GM19023 (cell line): Measurements from ENCODE around the gene RALBP1.
"Not testable (repeated sequence)": the region's sequence is repeated elsewhere in the genome, so short reads cannot be mapped to it uniquely, and the experiment has no call there.

ENCODE experiments used
- ATAC-seq: cut with Tn5 transposase; IDR thresholded peaks from one replicate; pipeline ENCODE4 v1.9.1; 2021; ENCODE audit warnings: mild to moderate bottlenecking, moderate library complexity; ENCODE audit not compliant: unreplicated experiment

The RALBP1 gene

GRCh38 chr18:9474983-9475642, at the start of gene RALBP1:
TSS of gene RALBP1 (plus strand) at chr18:9475513. CDS start at chr18:9513046, 37,533 bp downstream.
- peak; percentile 88 for ATAC-seq

GRCh38 chr18:9426753-9427152, 48.6 kb upstream of the RALBP1 start:
- ATAC-seq: no peak

- ATAC-seq: no peak
These were observed 47.0 kb upstream of the RALBP1 start for GRCh38 chr18:9428301-9428706.

DNA sequence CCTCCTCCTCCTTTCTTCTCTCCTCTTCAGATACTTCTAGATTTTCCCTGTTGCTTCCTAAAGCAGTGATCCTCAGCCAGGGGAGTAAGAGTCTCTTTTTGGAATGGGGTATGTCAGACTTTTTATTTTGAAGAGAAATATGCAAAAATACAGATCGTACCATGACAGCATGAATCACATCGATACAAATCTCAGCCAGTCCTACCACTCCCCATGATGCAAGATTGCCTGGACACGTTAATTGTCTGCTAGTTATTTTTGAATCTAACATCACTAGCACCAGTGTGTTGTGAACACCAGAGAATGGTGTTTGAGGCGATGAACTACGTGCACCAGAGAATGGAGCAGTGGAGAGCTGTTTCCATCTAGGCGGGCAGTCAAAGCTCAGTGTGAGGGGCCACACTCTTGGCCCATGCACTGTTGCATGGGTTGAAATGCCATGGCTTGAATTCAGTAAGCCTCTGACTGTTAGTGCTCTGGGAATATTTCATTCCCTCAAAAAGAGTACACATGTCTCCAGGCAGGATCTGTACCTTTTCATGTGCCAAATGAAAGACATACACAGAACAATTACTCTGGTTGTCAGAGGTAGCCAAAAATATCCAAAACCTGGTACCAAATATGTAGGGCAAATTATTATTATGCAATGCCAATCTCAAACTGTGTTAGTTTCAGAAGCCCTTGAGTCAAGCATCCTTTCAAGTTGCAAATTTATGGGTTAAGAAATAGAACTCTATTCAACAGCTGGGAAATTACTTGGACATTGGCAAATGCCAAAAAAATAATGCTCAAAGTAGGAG, 46.3 kb upstream of the RALBP1 start:
- ATAC-seq: no peak

- ATAC-seq: no peak
These were observed 45.7 kb upstream of the RALBP1 start for GRCh38 chr18:9429662-9429993.

- ATAC-seq: not testable (repeated sequence)
These were observed 45.0 kb upstream of the RALBP1 start for GRCh38 chr18:9430315-9430714.

DNA sequence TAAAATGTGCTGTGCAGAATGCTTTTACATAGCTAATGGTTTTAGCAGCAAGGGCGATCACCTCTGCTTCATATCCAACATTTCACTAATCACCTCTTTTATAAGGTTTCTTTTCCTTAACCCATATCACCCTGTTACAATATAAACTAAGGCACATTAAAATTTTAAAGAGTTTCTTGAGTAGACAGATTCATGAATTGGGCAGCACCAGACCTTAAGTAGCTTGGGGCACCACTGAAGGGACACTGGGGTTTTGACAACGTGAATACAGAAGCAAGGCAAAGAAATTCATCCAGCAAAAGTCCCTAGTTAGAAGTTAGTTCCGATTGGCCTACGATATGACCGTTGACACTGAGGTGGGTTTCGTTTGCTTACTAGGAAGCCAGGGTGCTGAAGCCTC, 44.0 kb upstream of the RALBP1 start:
- no peak for ATAC-seq

DNA sequence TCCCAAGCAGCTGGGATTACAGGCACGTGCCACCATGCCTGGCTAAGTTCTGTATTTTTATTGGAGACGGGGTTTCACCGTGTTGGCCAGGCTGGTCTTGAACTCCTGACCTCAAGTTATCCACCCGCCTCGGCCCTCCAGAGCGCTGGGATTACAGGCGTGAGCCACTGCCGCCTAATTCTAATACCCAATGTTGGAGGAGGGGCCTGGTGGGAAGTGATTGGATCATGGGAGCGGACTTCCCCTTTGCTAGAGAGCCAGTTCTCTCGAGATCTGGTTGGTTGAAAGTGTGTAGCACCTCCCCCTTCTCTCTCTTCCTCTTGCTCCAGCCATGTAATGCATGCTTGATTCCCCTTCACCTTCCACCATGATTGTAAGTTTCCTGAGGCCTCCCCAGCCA, 42.2 kb upstream of the RALBP1 start:
- ATAC-seq: not testable (repeated sequence)

DNA sequence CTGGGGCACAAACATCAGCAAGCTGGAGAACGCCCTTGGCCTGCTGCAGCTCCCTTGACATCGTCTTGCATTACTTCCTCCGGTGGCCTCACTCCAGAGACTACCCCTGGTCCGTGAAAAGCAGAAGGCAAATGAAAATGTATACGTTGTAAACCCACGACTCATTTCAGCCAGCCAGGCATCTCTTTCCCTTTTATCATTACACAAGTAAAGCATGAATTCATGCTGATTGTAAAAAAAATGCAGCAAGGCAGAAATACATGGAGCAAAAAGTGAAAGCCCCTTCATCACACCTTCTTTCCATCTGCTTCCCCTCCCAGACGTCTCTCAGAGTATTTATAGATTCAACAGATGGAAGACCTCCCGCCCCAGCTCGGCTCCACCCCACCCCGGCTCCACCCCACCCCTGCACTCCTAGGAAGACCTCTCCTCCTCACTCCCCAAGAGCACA, 41.6 kb upstream of the RALBP1 start:
- ATAC-seq: no peak

GRCh38 chr18:9434122-9434701, 41.1 kb upstream of the RALBP1 start:
- no peak for ATAC-seq

- no peak for ATAC-seq
These were observed 40.3 kb upstream of the RALBP1 start for GRCh38 chr18:9435041-9435440.

GRCh38 chr18:9436206-9436929, 38.9 kb upstream of the RALBP1 start:
- ATAC-seq: no peak

- no peak for ATAC-seq
These were observed 38.3 kb upstream of the RALBP1 start for GRCh38 chr18:9437021-9437437.

GRCh38 chr18:9437672-9438071, 37.6 kb upstream of the RALBP1 start:
- no peak for ATAC-seq

DNA sequence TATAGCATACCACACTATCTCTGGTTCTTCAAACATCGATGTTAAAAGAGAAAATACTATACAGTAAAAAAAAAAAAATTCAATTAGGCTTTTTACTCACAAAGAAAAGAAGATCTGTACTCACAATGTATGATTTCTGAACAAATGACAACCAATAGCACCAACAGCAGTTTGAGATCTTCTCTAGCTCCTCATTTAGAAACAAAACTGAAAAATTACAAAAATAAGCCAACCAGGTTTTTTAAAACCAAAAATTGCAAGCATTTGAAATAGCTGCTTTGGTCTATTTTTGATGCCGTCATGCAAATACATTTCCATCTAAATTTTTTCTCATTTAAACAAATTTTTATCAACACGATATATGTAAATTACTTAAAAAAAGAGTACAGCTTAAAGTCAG, 34.3 kb upstream of the RALBP1 start:
- no peak for ATAC-seq

- ATAC-seq: no peak
These were observed 30.8 kb upstream of the RALBP1 start for GRCh38 chr18:9444549-9444948.

- ATAC-seq: no peak
These were observed 28.5 kb upstream of the RALBP1 start for GRCh38 chr18:9446839-9447238.

GRCh38 chr18:9447334-9447733, 28.0 kb upstream of the RALBP1 start:
- no peak for ATAC-seq

DNA sequence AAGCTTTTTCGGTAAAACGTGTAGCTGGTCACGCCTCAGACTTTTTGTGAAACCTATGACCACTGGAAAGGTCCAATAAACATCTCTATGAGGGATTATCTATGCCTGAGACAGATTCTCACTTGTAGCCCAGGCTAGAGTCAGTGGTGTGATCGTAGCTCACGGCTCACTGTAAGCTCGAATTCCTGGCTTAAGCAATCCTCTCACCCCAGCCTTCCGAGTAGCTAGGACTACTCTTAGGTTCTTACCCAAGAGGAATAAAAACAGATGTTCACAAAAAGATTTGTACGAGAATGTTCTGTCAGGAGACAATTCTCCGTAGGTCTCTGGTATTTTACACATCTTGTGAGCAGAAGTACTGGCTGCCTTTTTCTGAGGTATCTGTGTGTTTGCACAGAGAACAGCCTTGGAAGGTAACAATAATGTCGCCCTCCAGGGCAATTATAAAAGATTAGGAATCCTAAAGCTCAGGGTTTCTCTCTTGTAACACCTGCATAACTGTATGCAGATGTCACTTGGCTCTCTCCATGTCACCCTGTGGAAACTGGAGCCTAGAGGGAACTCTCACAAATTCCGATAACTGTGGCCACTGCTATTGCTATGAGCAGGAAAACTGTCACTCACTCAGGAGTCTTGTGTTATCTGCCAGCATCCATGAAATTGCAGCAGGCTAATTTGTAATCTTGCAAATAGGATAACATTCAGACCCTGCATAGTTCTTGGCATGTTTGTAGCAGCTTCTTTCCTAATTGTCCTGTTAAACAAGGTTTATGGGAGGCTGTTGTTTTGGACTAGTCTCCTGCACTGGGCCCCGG, 25.5 kb upstream of the RALBP1 start:
- no peak for ATAC-seq

DNA sequence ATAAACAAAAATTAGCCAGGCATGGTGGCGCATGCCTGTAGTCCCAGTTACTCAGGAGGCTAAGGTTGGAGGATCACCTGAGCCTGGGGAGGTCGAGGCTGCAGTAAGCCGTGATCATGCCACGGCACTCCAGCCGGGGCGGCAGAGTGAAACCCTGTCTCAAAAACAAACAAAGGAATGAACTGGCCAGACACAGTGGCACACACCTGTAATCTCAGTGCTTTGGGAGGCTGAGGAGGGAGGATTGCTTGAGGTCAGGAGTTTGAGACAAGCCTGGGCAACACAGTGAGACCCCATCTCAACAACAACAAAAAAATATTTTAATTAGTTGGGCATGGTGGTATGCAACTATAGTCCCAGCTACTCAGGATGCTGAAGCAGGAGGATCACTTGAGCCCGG, 24.4 kb upstream of the RALBP1 start:
- ATAC-seq: not testable (repeated sequence)

DNA sequence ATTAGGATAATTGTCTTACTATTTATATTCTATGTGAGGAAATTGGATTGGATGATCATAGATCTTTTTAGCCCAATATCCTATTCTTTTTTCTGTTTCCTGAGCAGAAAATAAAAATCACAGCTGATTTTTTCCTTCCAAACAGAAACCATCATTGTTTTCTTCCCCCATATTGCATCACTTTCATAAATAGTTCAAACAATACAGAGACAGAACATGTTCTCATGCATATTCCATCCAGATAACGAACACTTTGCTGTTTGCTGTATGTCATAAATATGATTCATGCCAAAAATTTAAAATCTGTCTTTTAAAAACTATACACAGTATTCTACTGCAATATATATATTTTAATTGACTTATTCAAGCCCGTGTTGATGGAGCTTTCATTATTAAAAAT, 22.0 kb upstream of the RALBP1 start:
- ATAC-seq: no peak
